Measurements from ENCODE around the gene SMURF1.

DNA sequence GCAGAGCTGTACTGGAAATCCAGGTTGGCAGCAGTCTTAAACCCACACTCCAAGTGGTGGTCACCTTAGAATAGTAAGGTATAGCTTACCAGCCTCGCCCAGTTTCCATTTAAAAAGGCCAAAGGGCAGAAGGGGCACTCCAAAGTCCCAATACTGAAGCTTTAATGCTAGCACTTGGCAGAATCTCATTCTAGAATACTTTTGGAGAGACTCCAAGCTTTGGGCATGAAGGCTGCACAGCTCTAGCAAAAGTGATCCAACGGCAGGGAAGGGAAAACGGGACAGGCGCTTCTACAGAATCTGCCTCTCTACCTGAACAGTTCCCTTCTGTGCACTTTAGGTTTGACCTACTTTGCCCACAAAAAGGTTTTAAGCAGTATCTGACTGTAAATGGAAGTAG lies 19.7 kb downstream of the SMURF1 start:
- TF ChIP-seq, protein P1, sequence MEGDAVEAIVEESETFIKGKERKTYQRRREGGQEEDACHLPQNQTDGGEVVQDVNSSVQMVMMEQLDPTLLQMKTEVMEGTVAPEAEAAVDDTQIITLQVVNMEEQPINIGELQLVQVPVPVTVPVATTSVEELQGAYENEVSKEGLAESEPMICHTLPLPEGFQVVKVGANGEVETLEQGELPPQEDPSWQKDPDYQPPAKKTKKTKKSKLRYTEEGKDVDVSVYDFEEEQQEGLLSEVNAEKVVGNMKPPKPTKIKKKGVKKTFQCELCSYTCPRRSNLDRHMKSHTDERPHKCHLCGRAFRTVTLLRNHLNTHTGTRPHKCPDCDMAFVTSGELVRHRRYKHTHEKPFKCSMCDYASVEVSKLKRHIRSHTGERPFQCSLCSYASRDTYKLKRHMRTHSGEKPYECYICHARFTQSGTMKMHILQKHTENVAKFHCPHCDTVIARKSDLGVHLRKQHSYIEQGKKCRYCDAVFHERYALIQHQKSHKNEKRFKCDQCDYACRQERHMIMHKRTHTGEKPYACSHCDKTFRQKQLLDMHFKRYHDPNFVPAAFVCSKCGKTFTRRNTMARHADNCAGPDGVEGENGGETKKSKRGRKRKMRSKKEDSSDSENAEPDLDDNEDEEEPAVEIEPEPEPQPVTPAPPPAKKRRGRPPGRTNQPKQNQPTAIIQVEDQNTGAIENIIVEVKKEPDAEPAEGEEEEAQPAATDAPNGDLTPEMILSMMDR (conservative IDR thresholded peaks at IDR 0.05 in 1 of 2, IDR thresholded peaks at IDR 0.05 in 1 of 2; ENCODE audit: extremely low read depth in 1 of 2, insufficient read depth in 1 of 2, low read depth in 1 of 2, low read length in 2 of 2) = no peak
- TF ChIP-seq EZH2 (IDR thresholded peaks at IDR 0.05; ENCODE audit: borderline replicate concordance, low read length) = no peak

Data from mammary epithelial cell (primary cell).